Peyer's patch (tissue), 4 donors: ENCODE data around the gene ELF1.

Experiments used
- POLR2A ChIP-seq, 2 donors: fragments of 450-650 bp; IDR thresholded peaks; one replicate each; pipeline ENCODE4 v1.5.1; 2017; ENCODE audit warnings: antibody characterized with exemption in 2 of 2, mild to moderate bottlenecking in 2 of 2, moderate library complexity in 2 of 2
- TF ChIP-seq, protein P1 (sequence below), 6 experiments: fragments of 450-650 bp in 4 of 6; fragments of 200-600 bp in 2 of 6; sonication (generic) in 1 of 6; IDR thresholded peaks; one replicate each; pipeline ENCODE4 v1.5.1; 2017 to 2019; ENCODE audit warnings: antibody characterized with exemption in 6 of 6, mild to moderate bottlenecking in 3 of 6, moderate library complexity in 1 of 6

DNA sequence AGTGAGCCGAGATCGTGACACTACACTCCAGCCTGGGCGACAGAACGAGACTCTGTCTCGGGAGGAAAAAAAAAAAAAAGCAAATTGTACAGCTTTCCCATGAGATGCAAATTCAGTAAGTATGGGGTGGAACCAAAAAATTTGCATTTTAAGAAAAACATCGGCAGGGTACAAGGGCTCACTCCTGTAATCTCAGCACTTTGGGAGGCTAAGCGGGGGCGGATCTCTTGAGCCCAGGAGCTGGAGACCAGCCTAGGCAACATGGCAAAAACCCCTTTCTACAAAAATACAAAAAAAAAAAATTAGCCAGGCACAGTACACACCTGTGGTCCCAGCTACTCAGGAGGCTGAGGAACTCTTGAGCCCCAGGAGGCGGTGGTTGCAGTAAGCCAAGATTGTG, 91.2 kb downstream of the ELF1 start:
- TF ChIP-seq POLR2A (IDR thresholded peaks at IDR 0.05) = no peak
- TF ChIP-seq, protein P1, sequence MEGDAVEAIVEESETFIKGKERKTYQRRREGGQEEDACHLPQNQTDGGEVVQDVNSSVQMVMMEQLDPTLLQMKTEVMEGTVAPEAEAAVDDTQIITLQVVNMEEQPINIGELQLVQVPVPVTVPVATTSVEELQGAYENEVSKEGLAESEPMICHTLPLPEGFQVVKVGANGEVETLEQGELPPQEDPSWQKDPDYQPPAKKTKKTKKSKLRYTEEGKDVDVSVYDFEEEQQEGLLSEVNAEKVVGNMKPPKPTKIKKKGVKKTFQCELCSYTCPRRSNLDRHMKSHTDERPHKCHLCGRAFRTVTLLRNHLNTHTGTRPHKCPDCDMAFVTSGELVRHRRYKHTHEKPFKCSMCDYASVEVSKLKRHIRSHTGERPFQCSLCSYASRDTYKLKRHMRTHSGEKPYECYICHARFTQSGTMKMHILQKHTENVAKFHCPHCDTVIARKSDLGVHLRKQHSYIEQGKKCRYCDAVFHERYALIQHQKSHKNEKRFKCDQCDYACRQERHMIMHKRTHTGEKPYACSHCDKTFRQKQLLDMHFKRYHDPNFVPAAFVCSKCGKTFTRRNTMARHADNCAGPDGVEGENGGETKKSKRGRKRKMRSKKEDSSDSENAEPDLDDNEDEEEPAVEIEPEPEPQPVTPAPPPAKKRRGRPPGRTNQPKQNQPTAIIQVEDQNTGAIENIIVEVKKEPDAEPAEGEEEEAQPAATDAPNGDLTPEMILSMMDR (IDR thresholded peaks at IDR 0.05) = no peak
